ENCODE data around the gene POMZP3.
"Not testable (repeated sequence)": the region's sequence is repeated elsewhere in the genome, so short reads cannot be mapped to it uniquely, and the experiment has no call there.

The POMZP3 gene

DNA sequence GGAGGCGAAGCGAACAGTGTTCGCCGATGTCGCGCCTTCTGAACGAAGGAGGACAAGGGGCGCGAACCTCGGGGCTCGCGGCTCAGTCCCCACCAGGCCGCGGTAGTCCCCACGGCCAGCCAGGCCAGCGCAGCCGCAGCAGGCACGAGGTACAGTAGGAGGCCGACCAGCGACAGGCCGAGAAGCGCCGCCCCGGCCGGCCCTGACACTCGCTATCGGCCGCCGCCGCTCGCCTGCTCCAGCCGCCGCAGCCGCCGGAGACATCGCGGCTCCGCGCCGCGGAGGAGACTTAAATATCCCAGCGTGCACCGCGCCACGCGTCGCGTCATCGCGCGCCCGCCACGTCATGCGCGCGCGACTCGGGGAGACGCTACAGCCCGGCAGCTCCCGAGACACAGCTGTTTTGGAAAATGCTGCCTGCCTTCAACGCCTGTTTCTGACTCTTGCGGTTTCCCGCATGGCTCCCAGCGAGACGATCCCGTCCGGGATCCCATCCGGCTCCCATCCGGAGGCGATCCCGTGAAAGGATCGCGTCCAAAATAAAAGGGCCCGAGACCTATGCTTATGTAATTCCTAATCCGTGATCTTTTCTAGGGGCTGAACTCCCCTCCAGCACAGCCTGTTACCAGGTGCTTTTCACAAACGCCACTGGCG is at the start of gene POMZP3:
Gene POMZP3, minus strand, starts transcription at position 291 of the 654 bp plus-strand sequence. CDS start 1,215 bp downstream, outside the sequence.
- peak in 1 of 2 experiments; percentile 19 for DNase-seq

DNA sequence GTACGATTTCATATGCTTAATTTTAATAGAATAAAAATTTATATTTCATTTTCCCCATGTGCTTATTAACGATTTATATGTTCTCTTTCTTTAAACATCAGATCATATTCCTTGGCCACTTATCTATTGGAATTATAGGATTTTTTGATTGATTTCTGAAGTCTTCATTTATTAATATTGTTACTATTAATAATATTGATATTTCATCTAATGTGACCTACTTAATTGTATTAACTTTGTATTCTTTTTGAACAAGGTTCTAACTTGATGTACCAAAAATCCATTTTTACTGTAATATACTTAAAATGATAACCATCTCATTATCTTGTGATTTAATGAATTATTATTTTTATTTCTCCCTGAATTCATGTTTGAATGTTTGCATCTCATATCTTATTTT is 48.7 kb upstream of the POMZP3 start:
- not testable (repeated sequence) for DNase-seq

DNA sequence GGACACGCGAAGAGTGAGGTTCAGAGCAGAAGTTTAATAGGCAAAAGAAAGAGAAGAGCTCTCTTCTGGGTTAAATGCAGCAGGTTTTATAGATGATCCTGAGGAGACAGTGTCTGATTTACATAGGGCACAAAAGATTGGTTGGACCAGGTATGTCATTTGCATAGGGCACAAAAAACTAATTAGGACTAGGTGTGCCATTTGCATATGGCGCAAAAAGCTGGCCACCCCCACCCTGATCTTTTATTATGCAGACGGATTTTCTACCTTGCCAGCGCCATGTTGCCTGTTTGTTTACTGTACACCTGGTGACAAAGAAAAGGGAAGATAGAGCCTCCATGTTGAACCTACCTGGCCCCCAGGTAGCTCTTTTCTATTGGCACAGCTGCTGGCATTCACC is 46.3 kb upstream of the POMZP3 start:
- peak in 1 of 2 experiments; percentile 65 for DNase-seq

DNA sequence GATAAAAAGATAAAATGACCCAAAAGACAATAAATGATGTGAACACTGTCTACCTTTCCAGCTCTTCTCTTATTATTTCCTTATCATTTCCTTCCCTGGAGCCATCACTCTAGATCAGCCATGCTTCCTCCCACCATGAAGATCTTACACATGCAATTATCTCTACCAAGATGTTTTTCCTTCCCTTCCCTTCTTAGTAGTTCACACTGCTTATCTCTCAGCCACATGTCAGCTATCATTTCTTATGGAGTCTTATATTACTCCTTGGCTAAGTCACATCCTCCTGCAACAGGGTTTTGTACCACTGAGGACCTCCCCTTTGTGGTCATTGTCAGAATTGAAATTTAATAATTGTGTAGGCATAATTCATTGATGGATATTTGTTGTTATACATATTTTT is 32.1 kb upstream of the POMZP3 start:
- DNase-seq = not testable (repeated sequence)

GRCh38 chr7:76656425-76656824 is 29.3 kb upstream of the POMZP3 start:
- not testable (repeated sequence) for DNase-seq

DNA sequence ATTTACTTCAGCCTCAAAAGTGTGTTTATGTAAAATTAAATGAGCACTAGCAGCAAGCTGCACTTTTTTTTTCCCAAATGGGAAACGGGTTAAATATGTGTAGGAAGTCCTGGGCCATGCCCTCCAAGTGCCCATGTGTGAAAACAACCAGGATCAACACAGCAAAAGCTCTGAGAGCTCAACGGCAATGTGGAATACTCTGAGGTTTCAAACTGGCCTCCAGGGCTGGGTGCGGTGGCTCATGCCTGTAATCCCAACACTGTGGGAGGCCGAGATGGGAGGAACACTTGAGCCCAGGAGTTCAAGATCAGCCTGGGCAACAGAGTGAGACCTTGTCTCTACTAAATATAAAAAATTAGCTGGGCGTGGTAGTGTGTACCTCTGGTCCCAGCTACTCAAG is 15.5 kb upstream of the POMZP3 start:
- DNase-seq = not testable (repeated sequence)

DNA sequence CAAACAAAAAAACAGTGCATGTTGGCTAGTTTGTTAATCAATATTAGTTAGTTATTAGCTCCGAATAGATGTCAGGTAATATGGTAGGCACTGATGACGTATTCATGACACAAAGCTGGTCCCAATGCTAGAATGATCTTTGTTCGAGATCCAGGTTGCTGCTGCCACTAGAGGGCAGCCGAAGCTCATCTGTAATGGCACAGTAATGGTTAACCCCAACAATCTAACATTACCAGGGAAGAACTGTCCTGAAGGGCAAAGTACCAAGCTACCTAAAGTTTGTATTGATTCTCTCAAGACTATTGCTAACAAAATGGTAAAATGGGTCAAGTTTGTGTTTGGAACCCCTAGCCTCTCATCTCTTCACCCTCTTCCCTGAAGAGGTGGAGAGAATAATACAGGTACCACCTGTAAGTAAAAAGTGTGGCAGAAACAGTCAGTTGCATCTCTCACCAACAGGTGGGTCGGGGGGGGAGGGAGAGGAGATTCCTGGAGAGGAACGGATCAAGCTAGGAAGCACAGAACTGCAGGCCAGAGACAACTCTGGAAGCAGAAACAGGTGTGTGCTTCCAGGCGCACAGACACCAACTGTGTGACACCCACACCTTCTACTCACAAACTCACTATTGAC is 10.1 kb upstream of the POMZP3 start:
- DNase-seq = not testable (repeated sequence)

GRCh38 chr7:76626581-76626980 is 498 bp downstream of the POMZP3 start:
- DNase-seq = not testable (repeated sequence)

DNA sequence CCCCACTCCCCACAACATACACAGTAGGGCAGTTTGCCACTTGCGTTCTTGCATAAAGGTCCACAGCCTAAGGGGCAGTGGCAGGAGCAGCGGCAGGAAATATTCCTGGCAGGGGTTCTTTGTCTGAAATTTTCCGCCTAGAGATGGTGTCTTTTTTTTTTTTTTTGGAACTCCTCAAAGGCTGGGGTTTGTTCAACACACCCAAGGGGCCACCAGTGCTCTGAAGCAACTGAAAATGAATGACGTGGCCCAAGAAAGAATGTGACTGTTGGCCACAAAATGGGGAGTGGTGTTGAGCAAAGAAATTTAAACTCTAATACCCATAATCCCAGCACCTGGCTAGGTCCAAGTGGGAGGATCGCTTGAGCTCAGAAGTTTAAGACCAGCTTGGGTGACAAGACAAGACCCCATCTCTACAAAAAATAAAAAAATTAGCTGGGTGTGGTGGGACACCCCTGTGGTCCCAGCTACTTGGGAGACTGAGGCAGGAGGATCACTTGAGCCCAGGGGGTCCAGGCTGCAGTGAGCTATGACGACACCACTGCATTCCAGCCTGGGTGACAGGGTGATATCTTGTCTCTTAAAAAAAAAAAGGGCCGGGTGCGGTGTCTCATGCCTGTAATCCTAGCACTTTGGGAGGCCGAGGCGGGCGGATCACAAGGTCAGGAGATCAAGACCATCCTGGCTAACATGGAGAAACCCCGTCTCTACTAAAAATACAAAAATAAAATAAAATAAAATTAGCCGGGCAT is 7.5 kb downstream of the POMZP3 start:
- not testable (repeated sequence) for DNase-seq

GRCh38 chr7:76613783-76614182 is 13.3 kb downstream of the POMZP3 start:
- DNase-seq = not testable (repeated sequence)

DNA sequence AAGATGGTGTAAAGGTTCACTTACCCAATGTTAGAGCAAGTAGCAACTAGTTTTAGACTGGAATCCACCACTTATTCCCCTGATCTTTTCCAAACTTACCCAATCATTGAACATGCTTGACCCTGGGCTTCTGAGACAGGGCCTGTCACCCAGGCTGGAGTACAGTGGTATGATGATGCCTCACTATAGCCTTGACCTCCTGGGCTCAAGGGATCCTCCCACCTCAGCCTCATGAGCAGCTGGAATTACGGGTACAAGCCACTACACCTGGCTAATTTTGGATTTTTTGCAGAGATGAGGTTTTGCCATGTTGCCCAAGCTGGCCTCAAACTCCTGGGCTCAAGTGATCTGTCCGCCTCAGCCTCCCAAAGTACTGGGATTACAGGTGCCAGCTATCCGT is 14.8 kb downstream of the POMZP3 start:
- DNase-seq = not testable (repeated sequence)

- not testable (repeated sequence) for DNase-seq
Observed at GRCh38 chr7:76609864-76610263, 17.2 kb downstream of the POMZP3 start.

DNA sequence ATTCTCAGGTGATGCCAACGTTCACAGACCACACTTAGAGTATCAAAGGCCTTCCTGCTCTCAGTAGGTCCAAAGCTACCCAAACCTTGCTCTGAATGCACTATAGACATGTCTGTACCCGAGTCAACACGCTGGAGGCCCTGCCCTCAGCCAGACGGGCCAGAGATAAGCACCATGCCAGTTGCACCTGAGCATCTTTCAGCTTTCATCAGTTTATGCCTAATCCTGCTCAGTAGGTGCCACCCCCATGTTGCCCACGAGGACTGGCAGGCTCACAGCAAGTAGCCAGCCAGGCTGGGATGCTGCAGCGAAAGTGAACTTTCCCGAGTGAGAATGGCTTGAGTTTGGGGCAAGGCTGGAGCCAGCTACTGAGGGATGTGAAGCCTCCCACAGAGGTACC is 18.6 kb downstream of the POMZP3 start:
- DNase-seq = not testable (repeated sequence)

DNA sequence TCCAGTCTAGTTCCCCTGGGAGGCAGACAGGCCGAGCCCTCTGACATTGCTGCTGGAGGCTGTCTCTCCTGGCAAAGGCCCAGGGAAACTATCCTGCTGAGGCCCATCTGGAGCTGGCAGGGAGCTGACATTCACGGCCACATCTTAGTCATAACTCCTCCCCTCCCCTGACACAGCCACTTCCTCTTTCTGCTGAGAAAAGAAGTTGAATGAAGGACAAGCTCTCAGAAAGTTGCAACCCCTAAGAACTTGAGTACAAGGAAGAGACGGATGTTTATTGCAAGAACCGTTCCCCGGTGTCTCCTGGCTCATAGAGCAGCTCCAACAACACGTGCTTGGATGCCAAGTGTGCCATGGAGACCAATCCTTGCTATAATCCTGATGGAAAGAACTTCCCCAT is 21.1 kb downstream of the POMZP3 start:
- not testable (repeated sequence) for DNase-seq

GRCh38 chr7:76600650-76601049 is 26.4 kb downstream of the POMZP3 start:
- not testable (repeated sequence) for DNase-seq

DNA sequence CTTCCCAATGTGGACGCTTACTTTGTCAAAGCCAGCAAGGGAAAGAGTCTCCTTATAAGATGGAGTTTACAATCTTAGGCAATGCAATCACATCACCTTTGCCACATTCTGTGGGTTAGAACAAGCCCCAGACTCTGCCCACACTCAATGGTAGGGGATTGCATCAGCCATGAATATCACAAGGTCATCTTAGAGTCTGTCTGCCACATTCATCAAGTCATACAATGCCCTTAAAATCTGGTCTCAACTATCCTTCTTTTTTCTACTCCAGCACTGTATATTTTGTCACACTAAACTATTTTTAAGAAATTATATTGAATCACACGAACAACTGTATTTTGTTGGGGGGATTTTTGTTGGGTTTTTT is 27.0 kb downstream of the POMZP3 start:
- DNase-seq = not testable (repeated sequence)

DNA sequence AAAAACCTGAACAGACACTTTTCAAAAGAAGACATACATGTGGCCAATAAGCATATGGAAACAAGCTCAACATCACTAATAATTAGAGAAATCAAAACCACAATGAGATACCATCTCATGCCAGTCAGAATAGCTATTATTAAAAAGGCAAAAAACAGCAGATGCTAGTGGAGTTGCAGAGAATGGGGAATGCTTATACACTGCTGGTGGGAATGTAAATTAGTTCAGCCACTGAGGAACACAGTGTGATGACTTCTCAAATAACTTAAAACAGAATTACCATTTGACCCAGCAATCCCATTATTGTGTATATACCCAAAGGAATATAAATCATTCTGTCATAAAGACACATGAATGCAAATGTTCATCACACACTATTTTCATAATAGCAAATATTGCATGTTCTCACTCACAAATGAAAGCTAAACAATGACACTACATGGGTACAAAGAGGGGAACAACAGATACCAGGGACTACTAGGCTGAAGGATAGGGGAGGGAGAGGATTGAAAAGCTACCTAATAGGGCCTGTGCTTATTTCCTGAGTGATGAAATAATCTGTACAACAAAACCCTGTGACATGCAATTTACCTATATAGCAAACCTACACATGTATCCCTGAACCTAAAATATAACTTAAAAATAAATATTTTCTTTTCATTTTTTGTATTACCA is 28.4 kb downstream of the POMZP3 start:
- DNase-seq = not testable (repeated sequence)

GRCh38 chr7:76597288-76597687 is 29.8 kb downstream of the POMZP3 start:
- DNase-seq = not testable (repeated sequence)

DNA sequence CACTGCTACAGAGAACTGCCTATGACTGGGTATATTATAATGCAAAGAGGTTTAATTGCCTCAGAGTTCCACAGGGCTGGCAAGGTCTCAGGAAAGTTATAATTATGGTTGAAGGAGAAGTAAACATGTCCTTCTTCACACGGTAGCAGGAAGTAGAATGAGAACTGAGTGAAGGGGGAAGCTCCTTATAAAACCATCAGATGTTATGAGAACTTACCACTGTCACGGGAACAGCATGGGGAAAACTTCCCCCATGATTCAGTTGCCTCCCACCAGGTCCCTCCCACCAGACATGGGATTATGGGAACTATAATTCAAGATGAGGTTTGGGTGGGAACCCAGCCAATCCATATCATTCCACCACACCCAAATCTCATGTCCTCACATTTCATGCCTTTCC is 34.4 kb downstream of the POMZP3 start:
- DNase-seq = not testable (repeated sequence)

DNA sequence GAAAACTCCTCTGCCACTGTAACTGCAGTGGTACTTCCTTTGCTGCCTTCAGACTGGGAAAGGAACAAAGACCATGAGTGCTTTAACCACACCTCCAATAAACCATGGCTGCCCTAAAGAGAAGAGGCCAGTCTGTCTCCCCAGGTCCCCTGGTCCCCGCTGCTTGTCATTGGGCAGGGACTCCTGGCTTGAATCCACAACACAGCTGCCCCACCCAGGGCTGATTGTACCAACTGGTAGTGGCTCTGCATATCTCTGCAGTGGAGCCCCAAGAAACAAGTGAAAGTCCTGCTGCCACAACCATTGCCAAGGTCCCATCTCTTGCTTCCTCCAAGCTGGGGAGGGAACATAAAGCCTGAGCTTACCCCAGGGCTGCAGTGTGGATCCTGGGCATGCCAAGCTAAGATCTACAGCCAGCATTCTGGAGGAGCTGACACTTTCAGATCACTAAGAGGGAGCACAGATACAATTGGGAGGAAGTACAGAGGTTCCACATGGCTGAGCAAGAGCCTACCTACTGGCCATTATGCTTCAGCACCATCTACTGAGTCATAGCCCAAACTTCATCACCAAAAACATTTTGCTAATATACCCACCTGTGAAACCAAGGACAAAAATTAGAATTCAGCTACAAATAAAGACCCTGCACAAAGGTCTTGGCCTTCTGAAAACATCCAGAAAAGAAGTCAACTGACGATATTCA is 35.3 kb downstream of the POMZP3 start:
- not testable (repeated sequence) for DNase-seq

DNA sequence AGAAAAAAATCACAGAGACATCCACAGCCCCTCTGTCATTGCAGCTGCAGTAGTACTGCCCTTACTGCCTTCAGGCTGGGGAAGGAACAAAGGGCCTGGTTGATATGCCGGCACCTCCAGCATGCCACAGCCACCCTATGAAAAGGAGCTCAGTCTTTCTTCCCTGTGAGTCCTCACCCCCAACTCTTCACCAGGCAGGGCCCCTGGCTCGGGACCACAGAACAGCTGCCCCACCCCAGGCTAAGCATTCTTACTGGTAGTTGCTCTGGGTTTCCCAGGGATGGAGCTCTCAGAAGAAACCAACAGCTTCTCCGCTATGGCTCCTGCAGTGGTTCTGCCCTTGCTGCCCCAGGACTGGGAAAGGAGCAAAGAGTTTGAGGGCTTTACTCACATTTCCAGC is 36.0 kb downstream of the POMZP3 start:
- DNase-seq = not testable (repeated sequence)

DNA sequence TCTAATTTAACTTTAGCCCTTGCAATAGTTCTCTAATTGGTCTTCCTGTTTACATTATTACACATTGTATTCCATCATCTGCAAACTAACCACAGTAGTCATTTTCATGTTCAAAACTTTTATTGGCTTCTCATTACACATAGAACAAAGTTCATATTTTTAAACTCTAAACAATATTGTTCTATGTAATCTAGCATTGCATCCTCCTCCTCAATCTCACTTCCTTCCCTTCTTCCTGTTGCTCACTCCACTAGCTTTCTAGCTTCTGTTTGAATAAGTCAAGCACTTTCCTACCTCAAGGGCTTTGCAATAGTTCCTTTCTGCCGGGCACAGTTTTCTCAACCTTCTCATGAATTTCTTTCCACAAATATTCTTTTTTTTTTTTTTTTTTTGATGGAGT is 38.5 kb downstream of the POMZP3 start:
- not testable (repeated sequence) for DNase-seq

All from NCI-H187 (cell line).